Neural crest cell (in vitro differentiated cells): ENCODE data around the gene GPR25. TPM values are rescaled to one million over a fixed set of nuclear protein-coding genes. Genes with fewer than 3 reads are reported as not detected.

ENCODE experiments used
- DNase-seq: peaks from one replicate; pipeline ENCODE4 v3.0.0; 2021; ENCODE audit warnings: low read depth, mixed read lengths, low spot score
- H3K27ac Mint-ChIP-seq: one replicate; pipeline ENCODE4 v1.8.0; 2021; ENCODE audit warnings: mild to moderate bottlenecking, mixed read lengths; ENCODE audit not compliant: unreplicated experiment
- H3K27me3 Mint-ChIP-seq: 2 replicates; pipeline ENCODE4 v1.8.0; 2021; ENCODE audit warnings: low read depth, mild to moderate bottlenecking, mixed read lengths
- H3K36me3 Mint-ChIP-seq: 2 replicates; pipeline ENCODE4 v1.8.0; 2021; ENCODE audit warnings: low read depth, mild to moderate bottlenecking, mixed read lengths
- H3K4me1 Mint-ChIP-seq: 2 replicates; pipeline ENCODE4 v1.8.0; 2021; ENCODE audit warnings: mixed read lengths
- H3K4me3 Mint-ChIP-seq: one replicate; pipeline ENCODE4 v1.8.0; 2021; ENCODE audit warnings: mild to moderate bottlenecking, mixed read lengths
- H3K9me3 Mint-ChIP-seq: 2 replicates; pipeline ENCODE4 v1.8.0; 2021; ENCODE audit warnings: mixed read lengths
- CTCF ChIP-seq: fragments of 200-600 bp; sonication (generic); conservative IDR thresholded peaks from 2 replicates; pipeline ENCODE4 v1.5.0; 2021; ENCODE audit warnings: antibody characterized with exemption, mild to moderate bottlenecking
- total RNA-seq: library from RNA; stranded (reverse); gene quantifications from 2 replicates; pipeline ENCODE4 v1.2.1, GENCODE V29; 2021

Gene GPR25
- total RNA-seq, 1 donor from 2014 or later = not detected

- Mint-ChIP-seq H3K27me3 (no peaks in the 10 kb centered on the region), H3K27ac (no peak overlapping the region), H3K4me1 (no peaks in the 10 kb centered on the region), H3K4me3 (no peak overlapping the region), H3K9me3 (no peaks in the 10 kb centered on the region), H3K36me3 (no peaks in the 10 kb centered on the region)
- no peak for TF ChIP-seq CTCF
- DNase-seq = no peak
Measured at GRCh38 chr1:200916152-200916551, 43.4 kb downstream of the GPR25 start.

DNA sequence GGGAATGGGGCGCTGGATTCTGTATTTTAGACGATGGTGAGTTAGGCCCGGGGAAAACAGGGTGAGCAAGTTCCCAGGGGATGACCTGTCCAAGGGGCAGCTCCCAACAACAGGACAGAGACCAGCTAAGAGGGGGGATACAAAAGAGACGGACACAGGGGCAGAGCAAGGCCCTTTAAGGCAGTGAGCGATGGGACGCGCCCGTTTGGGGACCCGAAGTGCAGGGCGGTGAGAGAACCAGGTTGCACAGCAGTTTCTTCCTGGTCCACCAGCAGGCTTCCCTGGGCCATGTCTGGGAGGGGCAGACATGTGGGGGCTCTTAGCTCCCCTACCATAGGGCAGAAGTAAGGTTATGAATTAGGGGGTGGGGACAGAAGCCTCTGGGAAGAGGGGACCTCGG lies 43.9 kb downstream of the GPR25 start:
- H3K27me3 Mint-ChIP-seq = no peaks in the 10 kb centered on the region
- H3K27ac Mint-ChIP-seq = peak overlapping the region; percentile 69
- no peak overlapping the region for H3K4me3 Mint-ChIP-seq
- H3K4me1 Mint-ChIP-seq = no peaks in the 10 kb centered on the region
- H3K36me3 Mint-ChIP-seq = no peaks in the 10 kb centered on the region
- TF ChIP-seq CTCF = no peak
- no peaks in the 10 kb centered on the region for H3K9me3 Mint-ChIP-seq
- no peak for DNase-seq

- no peaks in the 10 kb centered on the region for H3K36me3 Mint-ChIP-seq
- no peaks in the 10 kb centered on the region for H3K27me3 Mint-ChIP-seq
- DNase-seq = no peak
- H3K9me3 Mint-ChIP-seq = no peaks in the 10 kb centered on the region
- no peaks in the 10 kb centered on the region for H3K4me1 Mint-ChIP-seq
- no peak overlapping the region for H3K4me3 Mint-ChIP-seq
- no peak overlapping the region for H3K27ac Mint-ChIP-seq
- TF ChIP-seq CTCF = no peak
Measured at GRCh38 chr1:200917291-200917817, 44.6 kb downstream of the GPR25 start.

DNA sequence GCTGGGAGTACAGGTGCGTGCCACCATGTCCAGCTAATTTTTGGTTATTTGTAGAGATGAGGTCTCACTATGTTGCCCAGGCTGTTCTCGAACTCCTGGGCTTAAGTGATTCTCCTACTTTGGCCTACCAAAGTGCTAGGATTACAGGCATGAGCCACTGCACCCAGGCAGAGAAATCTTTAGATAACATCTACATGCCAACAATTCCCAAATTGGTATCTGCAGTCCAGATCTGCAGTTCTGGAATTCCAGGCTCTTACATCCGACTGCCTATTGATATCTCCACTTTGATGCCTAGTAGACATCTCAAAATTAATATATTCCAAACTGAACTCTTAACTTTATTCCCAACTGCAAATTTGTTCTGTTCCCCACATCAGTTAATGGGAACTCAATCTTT lies 45.2 kb downstream of the GPR25 start:
- no peak for DNase-seq
- Mint-ChIP-seq H3K27ac (no peak overlapping the region), H3K36me3 (no peaks in the 10 kb centered on the region), H3K4me3 (no peak overlapping the region), H3K4me1 (no peaks in the 10 kb centered on the region), H3K9me3 (no peaks in the 10 kb centered on the region), H3K27me3 (no peaks in the 10 kb centered on the region)
- no peak for TF ChIP-seq CTCF

GRCh38 chr1:200919386-200919785 lies 46.6 kb downstream of the GPR25 start:
- Mint-ChIP-seq H3K27ac (peak overlapping the region; percentile 43), H3K27me3 (no peaks in the 10 kb centered on the region), H3K4me3 (no peak overlapping the region), H3K4me1 (no peaks in the 10 kb centered on the region), H3K9me3 (no peaks in the 10 kb centered on the region), H3K36me3 (no peaks in the 10 kb centered on the region)
- no peak for TF ChIP-seq CTCF
- no peak for DNase-seq
